Activated naive CD4-positive, alpha-beta T cell treated with anti-CD3 and anti-CD28 coated beads, Interleukin-2, amount 50 U/mL, for 72 hours (primary cell): ENCODE results near the gene TTC21A. TPM values are rescaled to one million over a fixed set of nuclear protein-coding genes. Genes with fewer than 3 reads are reported as not detected.

Experiments
- ATAC-seq, 2 donors: fragments of 150-1000 bp; cut with Tn5 transposase; 2 replicates each; pipeline ENCODE4 v1.10.0; 2021; ENCODE audit warnings: mild to moderate bottlenecking in 2 of 2, moderate library complexity in 2 of 2
- DNase-seq, 2 donors: peaks; one replicate each; pipeline ENCODE4 v3.0.0; 2021 to 2022; ENCODE audit warnings: low spot score in 2 of 2
- H3K27ac Mint-ChIP-seq, 2 donors: one replicate each; pipeline ENCODE4 v1.8.0; 2022; ENCODE audit warnings: mild to moderate bottlenecking in 2 of 2, mixed read lengths in 2 of 2
- H3K36me3 Mint-ChIP-seq, 2 donors: one replicate each; pipeline ENCODE4 v1.8.0; 2022; ENCODE audit warnings: mixed read lengths in 2 of 2
- H3K9me3 Mint-ChIP-seq, 2 donors: one replicate each; pipeline ENCODE4 v1.8.0; 2022; ENCODE audit warnings: mixed read lengths in 2 of 2
- total RNA-seq, 2 donors: library from RNA; stranded (reverse); gene quantifications; one replicate each; pipeline ENCODE4 v1.2.3, GENCODE V29; 2022

The TTC21A gene
- total RNA-seq, 2 donors from 2014 or later = 1.6 to 2.5 TPM

GRCh38 chr3:39090922-39091321 lies 16.6 kb upstream of the TTC21A start:
- DNase-seq (no peak), ATAC-seq (peak in 1 of 2 donors; percentile 71)
- H3K27ac Mint-ChIP-seq = peak overlapping the region in 1 of 2 donors; percentile 38
- no peaks in the 10 kb centered on the region for H3K9me3 Mint-ChIP-seq
- H3K36me3 Mint-ChIP-seq = peaks cover 6 to 7% of the 10 kb centered on the region in 2 donors

GRCh38 chr3:39094851-39095677 lies 12.4 kb upstream of the TTC21A start:
- no peaks in the 10 kb centered on the region for H3K9me3 Mint-ChIP-seq
- no peak overlapping the region for H3K27ac Mint-ChIP-seq
- ATAC-seq (no peak), DNase-seq (no peak)
- peaks cover 0 to 6% of the 10 kb centered on the region in 2 donors for H3K36me3 Mint-ChIP-seq

DNA sequence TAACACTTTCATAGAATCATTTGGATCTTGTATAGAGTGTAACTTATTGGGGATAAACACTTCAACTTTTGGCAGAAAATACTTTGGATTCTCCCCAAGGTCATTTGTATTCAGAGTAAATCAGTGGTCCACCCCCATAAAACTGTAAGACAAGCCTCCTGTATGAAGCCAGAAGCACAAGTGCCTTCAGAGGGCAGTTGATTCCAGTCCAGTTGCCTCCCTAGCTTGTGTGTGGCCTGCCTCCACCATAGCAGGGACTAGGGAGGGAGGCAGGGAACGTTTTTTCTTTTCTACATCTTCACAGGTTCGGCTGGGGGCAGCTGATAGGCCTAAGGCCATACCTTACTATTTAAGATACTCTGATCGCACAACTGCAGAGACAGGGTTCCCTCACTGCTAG lies 11.7 kb upstream of the TTC21A start:
- ATAC-seq (no peak), DNase-seq (no peak)
- no peaks in the 10 kb centered on the region for H3K9me3 Mint-ChIP-seq
- peaks cover 0 to 6% of the 10 kb centered on the region in 2 donors for H3K36me3 Mint-ChIP-seq
- H3K27ac Mint-ChIP-seq = no peak overlapping the region

GRCh38 chr3:39096775-39097174 lies 10.7 kb upstream of the TTC21A start:
- Mint-ChIP-seq H3K9me3 (no peaks in the 10 kb centered on the region), H3K36me3 (peaks cover 0 to 6% of the 10 kb centered on the region in 2 donors), H3K27ac (peak overlapping the region; percentile 35 to 65)
- no peak for ATAC-seq
- DNase-seq = no peak

- Mint-ChIP-seq H3K36me3 (peaks cover 0 to 6% of the 10 kb centered on the region in 2 donors), H3K9me3 (no peaks in the 10 kb centered on the region), H3K27ac (peak overlapping the region; percentile 22 to 45)
- DNase-seq (no peak), ATAC-seq (no peak)
Observed at GRCh38 chr3:39097716-39098472, 9.6 kb upstream of the TTC21A start.

- peaks cover 0 to 6% of the 10 kb centered on the region in 2 donors for H3K36me3 Mint-ChIP-seq
Observed at GRCh38 chr3:39098473-39099000, 8.9 kb upstream of the TTC21A start.

DNA sequence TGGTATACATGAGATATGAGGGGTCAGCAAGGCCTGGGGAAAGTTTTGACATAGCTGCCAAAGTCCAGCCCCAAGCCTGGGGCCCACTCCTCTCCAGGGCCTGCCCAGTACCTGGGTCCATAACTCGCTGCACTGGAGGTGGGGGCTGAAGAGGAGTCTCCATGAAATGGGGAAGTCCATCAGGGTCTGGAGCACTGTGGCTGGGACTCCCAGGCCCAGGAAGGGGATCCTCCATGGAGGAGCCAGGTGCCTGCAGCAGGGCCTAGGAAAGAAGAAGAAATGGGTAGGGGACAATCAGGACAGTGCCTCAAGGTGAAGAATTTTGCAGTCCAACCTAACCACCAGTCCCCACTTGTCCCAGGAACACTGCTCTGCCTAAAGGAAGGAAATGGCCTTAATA lies 8.2 kb upstream of the TTC21A start:
- DNase-seq (no peak), ATAC-seq (no peak)
- no peak overlapping the region for H3K27ac Mint-ChIP-seq
- peaks cover 0 to 6% of the 10 kb centered on the region in 2 donors for H3K36me3 Mint-ChIP-seq
- H3K9me3 Mint-ChIP-seq = no peaks in the 10 kb centered on the region

More at GRCh38 chr3:39098473-39099000, 8.9 kb upstream of the TTC21A start:
- DNase-seq = no peak
- no peaks in the 10 kb centered on the region for H3K9me3 Mint-ChIP-seq
- no peak for ATAC-seq
- peak overlapping the region in 1 of 2 donors; percentile 22 for H3K27ac Mint-ChIP-seq

DNA sequence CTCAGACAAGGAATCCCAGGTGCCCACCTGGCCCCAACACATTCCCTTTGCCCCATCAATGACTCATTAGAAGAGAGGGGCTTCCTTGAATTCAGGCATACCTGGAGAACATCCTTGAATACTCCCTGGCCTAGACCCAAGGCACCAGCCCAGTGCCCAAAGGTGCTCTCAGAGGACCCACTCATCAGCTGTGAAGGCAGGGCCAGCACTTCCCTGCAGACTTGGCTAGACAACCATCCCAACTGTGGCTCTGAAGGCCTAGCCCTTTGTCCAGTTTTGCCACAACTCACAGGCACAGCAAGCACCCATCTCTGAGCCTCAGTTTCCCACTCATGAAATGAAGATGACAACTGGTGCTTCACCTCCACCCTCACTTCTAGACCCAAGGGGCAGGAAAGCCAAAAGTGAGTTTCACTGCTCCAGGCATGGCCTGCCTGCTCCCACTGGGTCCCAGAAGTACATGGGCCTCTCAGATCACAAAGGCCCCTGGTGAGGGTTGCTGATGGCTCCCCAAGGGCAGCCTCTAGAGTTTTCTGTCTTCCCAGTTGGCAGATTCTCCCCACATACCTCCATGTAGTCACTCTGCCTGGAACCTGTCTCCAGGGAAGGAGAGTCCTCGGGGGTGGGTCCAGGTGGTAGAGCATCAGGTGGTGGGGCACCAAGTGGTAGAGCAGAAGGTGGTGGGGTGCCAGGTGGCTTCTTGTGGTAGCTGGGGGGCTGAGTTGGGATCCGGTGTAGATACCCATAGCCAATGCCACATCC lies 7.6 kb upstream of the TTC21A start:
- no peak for DNase-seq
- Mint-ChIP-seq H3K36me3 (peaks cover 0 to 2% of the 10 kb centered on the region in 2 donors), H3K27ac (peak overlapping the region in 1 of 2 donors; percentile 73), H3K9me3 (no peaks in the 10 kb centered on the region)
- ATAC-seq = no peak

GRCh38 chr3:39100500-39100886 lies 7.0 kb upstream of the TTC21A start:
- Mint-ChIP-seq H3K9me3 (no peaks in the 10 kb centered on the region), H3K36me3 (no peaks in the 10 kb centered on the region), H3K27ac (peak overlapping the region; percentile 73 to 74)
- DNase-seq = no peak
- no peak for ATAC-seq

- Mint-ChIP-seq H3K36me3 (no peaks in the 10 kb centered on the region), H3K9me3 (no peaks in the 10 kb centered on the region), H3K27ac (peak overlapping the region; percentile 36 to 73)
- DNase-seq (peak in 1 of 2 donors; percentile 54), ATAC-seq (peak; percentile 75 to 76)
Observed at GRCh38 chr3:39101022-39101689, 6.3 kb upstream of the TTC21A start.

GRCh38 chr3:39102504-39103323 lies 4.8 kb upstream of the TTC21A start:
- Mint-ChIP-seq H3K36me3 (peaks cover 0 to 3% of the 10 kb centered on the region in 2 donors), H3K9me3 (no peaks in the 10 kb centered on the region), H3K27ac (peak overlapping the region; percentile 10 to 28)
- ATAC-seq (no peak), DNase-seq (no peak)

DNA sequence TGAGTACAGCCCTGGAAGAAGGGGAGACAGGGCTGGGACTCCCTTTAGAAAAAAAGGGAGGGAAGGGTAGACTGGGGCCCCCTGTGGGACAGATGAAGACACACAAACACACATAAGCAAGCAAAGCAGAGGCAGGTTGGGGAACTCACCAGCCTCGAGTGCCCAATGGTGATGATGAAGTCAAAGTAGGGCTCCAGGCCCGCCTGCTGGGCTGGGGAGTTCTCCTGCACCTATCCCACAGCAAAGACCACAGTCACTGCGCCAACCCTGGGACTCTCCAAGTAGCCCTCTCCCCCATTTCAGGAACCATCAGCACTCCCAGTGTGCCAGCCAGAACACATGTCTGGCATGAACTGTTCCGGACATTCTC lies 4.2 kb upstream of the TTC21A start:
- no peak for ATAC-seq
- Mint-ChIP-seq H3K9me3 (no peaks in the 10 kb centered on the region), H3K27ac (peak overlapping the region in 1 of 2 donors; percentile 28), H3K36me3 (peaks cover 0 to 5% of the 10 kb centered on the region in 2 donors)
- no peak for DNase-seq

GRCh38 chr3:39103791-39104552 lies 3.5 kb upstream of the TTC21A start:
- peak overlapping the region in 1 of 2 donors; percentile 9 for H3K27ac Mint-ChIP-seq
- H3K36me3 Mint-ChIP-seq = peaks cover 0 to 5% of the 10 kb centered on the region in 2 donors
- DNase-seq (no peak), ATAC-seq (no peak)
- no peaks in the 10 kb centered on the region for H3K9me3 Mint-ChIP-seq

DNA sequence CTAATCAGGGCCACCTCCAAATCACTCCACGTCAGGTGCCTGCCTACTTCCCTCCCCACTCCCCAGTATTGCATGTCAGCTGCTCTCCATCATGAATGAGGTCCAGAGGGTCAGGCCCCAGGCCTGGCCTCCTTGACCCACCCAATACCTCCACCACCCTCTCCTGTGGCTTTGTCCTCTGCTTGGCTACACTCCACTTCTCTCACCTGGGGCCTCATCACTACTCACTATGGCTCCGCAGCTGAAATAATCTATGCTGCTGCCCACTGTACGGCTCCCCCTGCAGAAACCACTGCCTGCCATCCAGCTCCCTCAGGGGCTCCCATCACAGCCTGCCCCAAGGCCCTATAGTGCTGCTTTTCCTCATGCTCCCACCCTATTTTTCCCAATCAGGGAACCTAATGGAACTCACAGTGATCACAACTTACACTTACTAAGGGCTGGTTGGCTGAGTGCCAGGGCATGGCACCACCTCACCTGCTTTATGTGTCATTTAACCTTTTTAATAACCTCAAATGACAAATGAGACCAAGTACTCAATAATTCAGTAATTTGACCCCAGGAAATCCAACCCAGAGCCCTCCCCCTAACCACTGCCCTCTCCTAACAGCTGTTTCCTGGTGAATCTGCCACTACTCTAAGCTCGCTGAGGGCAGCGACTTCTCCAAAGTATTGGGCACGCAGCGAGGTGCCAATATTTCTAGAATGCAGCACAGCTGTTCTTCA lies 2.4 kb upstream of the TTC21A start:
- Mint-ChIP-seq H3K9me3 (no peaks in the 10 kb centered on the region), H3K36me3 (peaks cover 0 to 5% of the 10 kb centered on the region in 2 donors), H3K27ac (peak overlapping the region in 1 of 2 donors; percentile 11)
- ATAC-seq (no peak), DNase-seq (peak in 1 of 2 donors; percentile 46)
